Upper lobe of left lung (tissue), 4 donors: Measurements from ENCODE around the gene LPCAT3.
"Not testable (repeated sequence)": the region's sequence is repeated elsewhere in the genome, so short reads cannot be mapped to it uniquely, and the experiment has no call there.

Source experiments
- EP300 ChIP-seq, 4 donors: sonication (generic); formaldehyde crosslinking; IDR thresholded peaks; one replicate each; pipeline ENCODE4 v1.5.1; 2017; ENCODE audit warnings: antibody characterized with exemption in 4 of 4, control low read depth in 2 of 4
- POLR2A ChIP-seq, 4 donors: fragments of 450-650 bp; IDR thresholded peaks; one replicate each; pipeline ENCODE4 v1.5.1; 2016 to 2017; ENCODE audit warnings: antibody characterized with exemption in 4 of 4, mild to moderate bottlenecking in 2 of 4
- POLR2AphosphoS5 ChIP-seq, 2 donors: sonication (generic); formaldehyde crosslinking; IDR thresholded peaks; one replicate each; pipeline ENCODE4 v1.5.1; 2017; ENCODE audit warnings: antibody characterized with exemption in 2 of 2
- TF ChIP-seq, protein P1 (sequence below), 6 experiments: fragments of 450-650 bp in 4 of 6; fragments of 200-600 bp in 2 of 6; sonication (generic) in 2 of 6; IDR thresholded peaks; one replicate each; pipeline ENCODE4 v1.5.1; 2016 to 2019; ENCODE audit warnings: antibody characterized with exemption in 6 of 6

DNA sequence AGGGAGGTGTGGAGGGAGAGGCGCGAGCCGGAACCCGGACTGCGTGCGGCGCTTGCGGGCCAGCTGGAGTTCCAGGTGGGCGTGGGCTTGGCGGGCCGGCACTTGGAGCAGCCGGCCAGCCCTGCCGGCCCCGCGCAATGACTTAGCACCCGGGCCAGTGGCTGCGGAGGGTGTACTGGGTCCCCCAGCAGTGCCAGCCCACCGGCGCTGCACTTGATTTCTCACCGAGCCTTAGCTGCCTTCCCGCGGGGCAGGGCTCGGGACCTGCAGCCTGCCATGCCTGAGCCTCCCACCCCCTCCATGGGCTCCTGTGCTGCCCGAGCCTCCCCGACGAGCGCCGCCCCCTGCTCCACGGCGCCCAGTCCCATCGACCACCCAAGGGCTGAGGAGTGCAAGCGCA lies 19.1 kb upstream of the LPCAT3 start:
- TF ChIP-seq, protein P1, sequence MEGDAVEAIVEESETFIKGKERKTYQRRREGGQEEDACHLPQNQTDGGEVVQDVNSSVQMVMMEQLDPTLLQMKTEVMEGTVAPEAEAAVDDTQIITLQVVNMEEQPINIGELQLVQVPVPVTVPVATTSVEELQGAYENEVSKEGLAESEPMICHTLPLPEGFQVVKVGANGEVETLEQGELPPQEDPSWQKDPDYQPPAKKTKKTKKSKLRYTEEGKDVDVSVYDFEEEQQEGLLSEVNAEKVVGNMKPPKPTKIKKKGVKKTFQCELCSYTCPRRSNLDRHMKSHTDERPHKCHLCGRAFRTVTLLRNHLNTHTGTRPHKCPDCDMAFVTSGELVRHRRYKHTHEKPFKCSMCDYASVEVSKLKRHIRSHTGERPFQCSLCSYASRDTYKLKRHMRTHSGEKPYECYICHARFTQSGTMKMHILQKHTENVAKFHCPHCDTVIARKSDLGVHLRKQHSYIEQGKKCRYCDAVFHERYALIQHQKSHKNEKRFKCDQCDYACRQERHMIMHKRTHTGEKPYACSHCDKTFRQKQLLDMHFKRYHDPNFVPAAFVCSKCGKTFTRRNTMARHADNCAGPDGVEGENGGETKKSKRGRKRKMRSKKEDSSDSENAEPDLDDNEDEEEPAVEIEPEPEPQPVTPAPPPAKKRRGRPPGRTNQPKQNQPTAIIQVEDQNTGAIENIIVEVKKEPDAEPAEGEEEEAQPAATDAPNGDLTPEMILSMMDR (IDR thresholded peaks at IDR 0.05): not testable (repeated sequence)
- TF ChIP-seq EP300, POLR2A, POLR2AphosphoS5 (IDR thresholded peaks at IDR 0.05): not testable (repeated sequence)
